NAMALWA (cell line): Measurements from ENCODE around the gene GAB2.
A peak's percentile ranks its signal among the peaks of the same experiment; 100 is the strongest.
"Not testable (repeated sequence)": the region's sequence is repeated elsewhere in the genome, so short reads cannot be mapped to it uniquely, and the experiment has no call there.

Experiments
- DNase-seq: peaks from one replicate; pipeline ENCODE4 v3.0.0-alpha.2; 2015; ENCODE audit warnings: low spot score

Gene GAB2

GRCh38 chr11:78312712-78313111 is 104.9 kb downstream of the GAB2 start:
- no peak for DNase-seq

GRCh38 chr11:78311702-78312371 is 105.8 kb downstream of the GAB2 start:
- no peak for DNase-seq

- DNase-seq, result peak; percentile 43
Measured at GRCh38 chr11:78310500-78310909, 107.1 kb downstream of the GAB2 start.

GRCh38 chr11:78304201-78304600 is 113.4 kb downstream of the GAB2 start:
- no peak for DNase-seq

GRCh38 chr11:78300108-78300839 is 117.3 kb downstream of the GAB2 start:
- DNase-seq, result no peak

- no peak for DNase-seq
Measured at GRCh38 chr11:78299000-78299710, 118.5 kb downstream of the GAB2 start.

- DNase-seq, result no peak
Measured at GRCh38 chr11:78298291-78298771, 119.3 kb downstream of the GAB2 start.

- DNase-seq, result no peak
Measured at GRCh38 chr11:78295991-78296930, 121.4 kb downstream of the GAB2 start.

GRCh38 chr11:78295347-78295746 is 122.3 kb downstream of the GAB2 start:
- no peak for DNase-seq

- not testable (repeated sequence) for DNase-seq
Measured at GRCh38 chr11:78294100-78294499, 123.5 kb downstream of the GAB2 start.

- no peak for DNase-seq
Measured at GRCh38 chr11:78293536-78293935, 124.1 kb downstream of the GAB2 start.

GRCh38 chr11:78292109-78292803 is 125.4 kb downstream of the GAB2 start:
- no peak for DNase-seq

- DNase-seq, result no peak
Measured at GRCh38 chr11:78291503-78292108, 126.0 kb downstream of the GAB2 start.

- DNase-seq, result peak; percentile 42
Measured at GRCh38 chr11:78290293-78291176, 127.1 kb downstream of the GAB2 start.

- no peak for DNase-seq
Measured at GRCh38 chr11:78289552-78290292, 127.9 kb downstream of the GAB2 start.

- DNase-seq, result no peak
Measured at GRCh38 chr11:78284260-78284659, 133.4 kb downstream of the GAB2 start.

GRCh38 chr11:78282821-78283220 is 134.8 kb downstream of the GAB2 start:
- DNase-seq, result no peak

- DNase-seq, result no peak
Measured at GRCh38 chr11:78281511-78281910, 136.1 kb downstream of the GAB2 start.
